ENCODE measurements around the gene CELA2A. TPM values are rescaled to one million over a fixed set of nuclear protein-coding genes. Genes with fewer than 3 reads are reported as not detected.
"Not testable (repeated sequence)": the region's sequence is repeated elsewhere in the genome, so short reads cannot be mapped to it uniquely, and the experiment has no call there.

Gene CELA2A
- total and polyA plus RNA-seq, 9 of the 15 experiments (the other 6 are each of a cell fraction or from before 2014, with no cell fraction given), result 0.62 TPM; not detected in 8

GRCh38 chr1:15471067-15471466, 14.5 kb downstream of the CELA2A start:
- H2AFZ ChIP-seq (ENCODE audit: low read depth, low read length); H4K20me1 ChIP-seq (replicated peaks; ENCODE audit: control insufficient read depth, insufficient read depth, low read length); FAIRE-seq; DNase-seq (ENCODE audit: extremely low read depth in 1 of 4, low spot score in 3 of 4); intact Hi-C loops (cut with micrococcal nuclease); in situ Hi-C loops (cut with MboI); H3K4me2 ChIP-seq (ENCODE audit: insufficient read depth, low read length); H3K79me2 ChIP-seq (ENCODE audit: control insufficient read depth, insufficient read depth, low read length); H3K9me3 ChIP-seq (replicated peaks; ENCODE audit: control insufficient read depth, insufficient read depth, low read depth, low read length); H3K4me3 ChIP-seq; ATAC-seq; H3K27ac ChIP-seq (ENCODE audit: extremely low read depth, low read depth, low read length); H3K36me3 ChIP-seq (ENCODE audit: control insufficient read depth, insufficient read depth, low read length); H3K9me1 ChIP-seq (ENCODE audit: control insufficient read depth, insufficient read depth, low read length); H3K27me3 ChIP-seq (ENCODE audit: control insufficient read depth in 2 of 2, insufficient read depth in 2 of 2, low read length in 2 of 2); POLR2A ChIA-PET; H3K4me1 ChIP-seq (replicated peaks in 1 of 2; ENCODE audit: control insufficient read depth in 2 of 2, insufficient read depth in 2 of 2, low read length in 2 of 2); BruUV-seq (replicated peaks); CTCF ChIA-PET (ENCODE audit: low intra/inter-chr PET ratio); H3K9ac ChIP-seq (ENCODE audit: insufficient read depth in 1 of 2, low read depth in 2 of 2, low read length in 2 of 2): not testable (repeated sequence)
- TF ChIP-seq CEBPB (tag; IDR thresholded peaks at IDR 0.05), result 0 out of 2 replicates have a peak, but pooled peaks have one; percentile 10
- WGBS (ENCODE audit: insufficient coverage, low coverage, missing lambda C conversion rate), result 54% methylated on average over 5 of the region's 5 CpGs

DNA sequence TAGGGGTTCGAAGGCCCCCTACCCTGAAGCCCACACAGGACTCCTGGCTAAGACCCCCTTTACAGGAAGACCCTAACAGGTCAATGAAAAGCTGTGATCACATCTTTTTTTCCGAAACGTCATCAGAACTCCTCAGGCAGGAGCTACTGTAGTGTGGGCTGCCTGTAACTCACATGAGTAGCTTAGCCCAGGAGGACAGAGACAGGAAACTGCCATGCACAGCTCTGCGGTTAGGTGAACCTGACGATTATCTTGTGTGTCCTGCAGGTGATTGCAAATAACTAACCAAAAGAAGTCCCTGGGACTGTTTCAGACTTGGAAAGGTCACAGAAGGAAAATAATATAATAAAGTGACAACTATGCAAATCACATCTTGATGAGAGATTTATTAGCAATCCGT, 15.2 kb downstream of the CELA2A start:
- not testable (repeated sequence) for FAIRE-seq

More for the DNA sequence above, 15.2 kb downstream of the CELA2A start:
- H3K9me1 ChIP-seq (ENCODE audit: control insufficient read depth, insufficient read depth, low read length); H3K27me3 ChIP-seq (ENCODE audit: control insufficient read depth in 2 of 2, insufficient read depth in 2 of 2, low read length in 2 of 2); H3K9me3 ChIP-seq (replicated peaks; ENCODE audit: control insufficient read depth, insufficient read depth, low read depth, low read length); H3K36me3 ChIP-seq (ENCODE audit: control insufficient read depth, insufficient read depth, low read length); H3K27ac ChIP-seq (ENCODE audit: extremely low read depth, low read depth, low read length); DNase-seq (ENCODE audit: extremely low read depth in 1 of 4, low spot score in 3 of 4); in situ Hi-C loops (cut with MboI); CTCF ChIA-PET (ENCODE audit: low intra/inter-chr PET ratio); intact Hi-C loops (cut with micrococcal nuclease); H3K79me2 ChIP-seq (ENCODE audit: control insufficient read depth, insufficient read depth, low read length); H3K9ac ChIP-seq (ENCODE audit: insufficient read depth in 1 of 2, low read depth in 2 of 2, low read length in 2 of 2); H2AFZ ChIP-seq (ENCODE audit: low read depth, low read length); H3K4me2 ChIP-seq (ENCODE audit: insufficient read depth, low read length); POLR2A ChIA-PET; BruUV-seq (replicated peaks); H4K20me1 ChIP-seq (replicated peaks; ENCODE audit: control insufficient read depth, insufficient read depth, low read length); H3K4me3 ChIP-seq; H3K4me1 ChIP-seq (replicated peaks in 1 of 2; ENCODE audit: control insufficient read depth in 2 of 2, insufficient read depth in 2 of 2, low read length in 2 of 2): not testable (repeated sequence)
- 17% methylated on average over 6 of the region's 6 CpGs for WGBS (ENCODE audit: insufficient coverage, low coverage, missing lambda C conversion rate)
- TF ChIP-seq, protein P1, sequence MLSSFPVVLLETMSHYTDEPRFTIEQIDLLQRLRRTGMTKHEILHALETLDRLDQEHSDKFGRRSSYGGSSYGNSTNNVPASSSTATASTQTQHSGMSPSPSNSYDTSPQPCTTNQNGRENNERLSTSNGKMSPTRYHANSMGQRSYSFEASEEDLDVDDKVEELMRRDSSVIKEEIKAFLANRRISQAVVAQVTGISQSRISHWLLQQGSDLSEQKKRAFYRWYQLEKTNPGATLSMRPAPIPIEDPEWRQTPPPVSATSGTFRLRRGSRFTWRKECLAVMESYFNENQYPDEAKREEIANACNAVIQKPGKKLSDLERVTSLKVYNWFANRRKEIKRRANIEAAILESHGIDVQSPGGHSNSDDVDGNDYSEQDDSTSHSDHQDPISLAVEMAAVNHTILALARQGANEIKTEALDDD (IDR thresholded peaks at IDR 0.05), result 0 out of 2 replicates have a peak, but pooled peaks have one; percentile 25
- ATAC-seq, result 0 out of 3 replicates have a peak, but pooled peaks have one; percentile 22

Data from K562 (cell line).